HCEC 1CT (cell line): Measurements from ENCODE around the gene SIPA1L3.
"Not testable (repeated sequence)": the region's sequence is repeated elsewhere in the genome, so short reads cannot be mapped to it uniquely, and the experiment has no call there.

Experiments
- DNase-seq: peaks from one replicate; pipeline ENCODE4 v3.0.0-alpha.2; 2017

SIPA1L3 gene

GRCh38 chr19:38022791-38023670, 116.0 kb downstream of the SIPA1L3 start:
- peak; percentile 37 for DNase-seq

GRCh38 chr19:38023671-38024541, 116.9 kb downstream of the SIPA1L3 start:
- DNase-seq, result no peak

GRCh38 chr19:38024992-38025908, 118.2 kb downstream of the SIPA1L3 start:
- DNase-seq, result no peak

- no peak for DNase-seq
Measured at GRCh38 chr19:38025909-38026307, 118.9 kb downstream of the SIPA1L3 start.

- DNase-seq, result no peak
Measured at GRCh38 chr19:38028913-38029510, 122.0 kb downstream of the SIPA1L3 start.

GRCh38 chr19:38030001-38030400, 123.0 kb downstream of the SIPA1L3 start:
- not testable (repeated sequence) for DNase-seq

- DNase-seq, result no peak
Measured at GRCh38 chr19:38030686-38031422, 123.8 kb downstream of the SIPA1L3 start.

- no peak for DNase-seq
Measured at GRCh38 chr19:38031423-38031770, 124.4 kb downstream of the SIPA1L3 start.

- no peak for DNase-seq
Measured at GRCh38 chr19:38032151-38032550, 125.1 kb downstream of the SIPA1L3 start.

GRCh38 chr19:38032951-38033350, 125.9 kb downstream of the SIPA1L3 start:
- DNase-seq, result no peak

GRCh38 chr19:38033658-38034491, 126.9 kb downstream of the SIPA1L3 start:
- DNase-seq, result no peak

- DNase-seq, result no peak
Measured at GRCh38 chr19:38034492-38034860, 127.5 kb downstream of the SIPA1L3 start.

GRCh38 chr19:38035515-38036495, 128.8 kb downstream of the SIPA1L3 start:
- peak; percentile 52 for DNase-seq

- no peak for DNase-seq
Measured at GRCh38 chr19:38036707-38037611, 130.0 kb downstream of the SIPA1L3 start.

- DNase-seq, result peak; percentile 94
Measured at GRCh38 chr19:38039966-38040365, 133.0 kb downstream of the SIPA1L3 start.

GRCh38 chr19:38042132-38042531, 135.1 kb downstream of the SIPA1L3 start:
- no peak for DNase-seq

- DNase-seq, result no peak
Measured at GRCh38 chr19:38043649-38044144, 136.7 kb downstream of the SIPA1L3 start.
